Measurements from ENCODE around the gene PTPN1. TPM values are rescaled to one million over a fixed set of nuclear protein-coding genes. Genes with fewer than 3 reads are reported as not detected.
"Not testable (repeated sequence)": the region's sequence is repeated elsewhere in the genome, so short reads cannot be mapped to it uniquely, and the experiment has no call there.

The PTPN1 gene
- total RNA-seq, 8 experiments from 2014 or later: 28.2 to 54.5 (median 31.6) TPM

DNA sequence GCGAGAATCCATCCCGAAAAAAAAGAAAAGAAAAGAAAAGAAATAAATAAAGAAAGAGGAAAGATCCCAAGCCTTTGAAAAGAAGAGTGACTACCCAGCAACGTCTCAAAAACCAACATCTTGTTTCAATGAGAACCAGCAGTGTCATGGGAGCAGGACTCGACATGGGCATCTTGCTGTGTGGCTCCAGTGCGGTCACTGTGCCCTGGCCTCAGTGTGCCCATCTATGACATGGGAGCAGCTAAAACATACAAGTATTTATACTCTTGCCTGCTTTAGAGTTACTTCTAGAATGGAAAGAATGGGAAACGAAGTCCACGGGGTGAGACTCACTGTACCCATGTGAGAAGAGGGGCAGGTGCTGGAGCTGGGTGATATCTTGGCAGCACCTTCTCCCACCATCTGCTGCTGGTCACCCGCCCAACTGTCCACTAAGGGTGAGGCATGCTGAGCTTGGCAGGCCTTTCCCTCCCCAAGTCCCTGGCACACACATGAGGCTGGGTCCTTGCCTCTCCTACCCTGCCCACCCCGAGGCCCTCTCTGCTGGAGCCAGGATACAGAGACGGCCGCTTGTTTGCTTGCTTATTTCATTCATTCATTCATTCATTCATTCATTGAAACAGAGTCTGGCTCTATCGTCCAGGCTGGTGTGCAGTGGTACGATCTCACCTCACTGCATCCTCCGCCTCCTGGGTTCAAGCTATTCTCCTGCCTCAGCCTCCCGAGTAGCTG, 103.4 kb downstream of the PTPN1 start:
- ATAC-seq (replicated peaks in 6 of 8): no peak
- Histone ChIP-seq H3K4me3 (no peak overlapping the region), H3K27ac (no peak overlapping the region), H3K4me1 (replicated peaks in 1 of 2) (no peaks in the 10 kb centered on the region)
- in situ Hi-C loops (cut with MboI; ENCODE audit: low pct_unique_long_range_greater_than_20kb in 2 of 9, low sequenced_read_pairs in 9 of 9, unreplicated experiment in 9 of 9): no loop called here
- WGBS, 10 experiments: 49 to 97% (median 84%) methylated on average over 1 to 8 of the region's 15 CpGs

DNA sequence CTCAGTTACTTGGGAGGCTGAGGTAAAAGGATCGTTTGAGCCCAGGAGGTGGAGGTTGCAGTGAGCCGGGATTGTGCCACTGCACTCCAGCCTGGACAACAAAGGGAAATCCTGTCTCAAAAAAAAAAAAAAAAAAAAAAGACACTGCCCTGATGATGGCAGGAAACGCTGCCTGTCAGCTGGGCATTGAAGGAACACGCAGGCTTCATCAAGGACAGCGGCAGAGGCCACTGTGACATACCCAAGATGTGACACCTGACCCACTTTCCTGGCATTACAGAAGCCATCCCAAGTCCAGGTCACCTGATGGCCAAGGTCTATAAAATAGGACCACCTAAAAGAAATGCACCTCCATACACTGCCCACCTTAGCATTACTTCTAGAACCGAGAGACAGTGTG, 105.2 kb downstream of the PTPN1 start:
- ATAC-seq (replicated peaks in 6 of 8): no peak
- Histone ChIP-seq H3K4me3 (no peak overlapping the region), H3K27ac (no peak overlapping the region), H3K4me1 (replicated peaks in 1 of 2) (no peaks in the 10 kb centered on the region)
- 63 to 100% (median 90%) methylated on average over 1 to 5 of the region's 6 CpGs; no CpG with 5 or more reads in 4 of the 10 experiments for WGBS, 10 experiments
- in situ Hi-C loops (cut with MboI; ENCODE audit: low pct_unique_long_range_greater_than_20kb in 2 of 9, low sequenced_read_pairs in 9 of 9, unreplicated experiment in 9 of 9): no loop called here

DNA sequence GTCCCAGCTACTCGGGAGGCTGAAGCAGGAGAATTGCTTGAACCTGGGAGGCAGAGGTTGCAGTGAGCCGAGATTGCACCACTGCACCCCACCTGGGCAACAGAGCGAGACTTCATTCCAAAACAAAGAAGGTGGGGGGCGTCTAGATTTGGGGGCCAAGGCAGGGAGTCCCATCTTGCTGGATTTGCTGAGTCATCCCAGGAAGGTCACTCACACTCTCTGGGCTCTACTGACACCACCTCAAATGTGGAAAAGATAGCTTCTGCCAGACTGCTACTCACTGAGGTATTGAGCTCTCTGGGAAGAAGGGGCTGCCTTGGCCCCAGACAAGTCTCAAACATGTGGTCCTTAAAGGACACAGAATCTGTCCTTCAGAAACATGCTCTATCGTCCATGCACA, 106.8 kb downstream of the PTPN1 start:
- in situ Hi-C loops (cut with MboI; ENCODE audit: low pct_unique_long_range_greater_than_20kb in 2 of 9, low sequenced_read_pairs in 9 of 9, unreplicated experiment in 9 of 9): no loop called here
- no peak for ATAC-seq (replicated peaks in 6 of 8)
- 67 to 89% (median 83%) methylated on average over 1 to 3 of the region's 5 CpGs; no CpG with 5 or more reads in 5 of the 10 experiments for WGBS, 10 experiments
- no peak overlapping the region for H3K27ac ChIP-seq
- H3K4me3 ChIP-seq: no peak overlapping the region
- H3K4me1 ChIP-seq (replicated peaks in 1 of 2): no peaks in the 10 kb centered on the region

DNA sequence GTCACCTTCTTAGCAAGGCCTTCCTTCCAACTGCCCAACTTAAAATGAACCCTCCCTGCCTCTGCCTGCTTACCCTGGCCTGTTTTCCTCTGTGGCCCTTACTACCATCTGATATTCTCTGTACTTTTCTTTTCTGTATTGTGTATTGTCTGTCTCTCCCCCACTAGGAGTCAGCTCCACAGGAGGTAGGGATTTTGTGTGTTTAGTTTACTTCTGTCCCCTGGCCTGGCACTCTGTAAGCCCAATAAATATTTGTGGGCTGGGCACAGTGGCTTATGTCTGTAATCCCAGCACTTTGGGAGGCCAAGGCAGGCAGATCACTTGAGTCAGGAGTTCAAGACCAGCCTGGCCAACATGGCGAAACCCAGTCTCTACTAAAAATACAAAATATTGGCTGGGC, 108.4 kb downstream of the PTPN1 start:
- 80 to 100% (median 100%) methylated on average over 1 of the region's 1 CpG; no CpG with 5 or more reads in 7 of the 10 experiments for WGBS, 10 experiments
- ATAC-seq (replicated peaks in 6 of 8): no peak
- in situ Hi-C loops (cut with MboI; ENCODE audit: low pct_unique_long_range_greater_than_20kb in 2 of 9, low sequenced_read_pairs in 9 of 9, unreplicated experiment in 9 of 9): no loop called here

DNA sequence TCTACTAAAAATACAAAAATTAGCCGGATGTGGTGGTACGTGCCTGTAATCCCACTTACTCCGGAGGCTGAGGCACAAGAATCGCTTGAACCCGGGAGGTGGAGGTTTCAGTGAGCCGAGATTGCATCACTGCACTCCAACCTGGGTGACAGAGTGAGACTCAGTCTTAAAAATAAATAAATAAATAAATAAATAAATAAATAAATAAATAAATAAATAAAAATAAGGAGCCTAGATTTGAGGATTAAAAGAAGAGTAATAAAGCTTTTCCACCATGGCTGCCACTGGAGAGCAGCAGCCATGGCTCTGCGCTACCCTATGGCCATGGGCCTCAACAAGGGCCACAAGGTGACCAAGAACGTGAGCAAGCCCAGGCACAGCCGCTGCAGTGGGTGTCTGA, 110.3 kb downstream of the PTPN1 start:
- 82 to 100% (median 96%) methylated on average over 1 to 9 of the region's 9 CpGs; no CpG with 5 or more reads in 4 of the 10 experiments for WGBS, 10 experiments
- H3K27ac ChIP-seq; H3K4me3 ChIP-seq; in situ Hi-C loops (cut with MboI; ENCODE audit: low pct_unique_long_range_greater_than_20kb in 2 of 9, low sequenced_read_pairs in 9 of 9, unreplicated experiment in 9 of 9); ATAC-seq (replicated peaks in 6 of 8); H3K4me1 ChIP-seq (replicated peaks in 1 of 2): not testable (repeated sequence)

More for the DNA sequence above, 108.4 kb downstream of the PTPN1 start:
- Histone ChIP-seq H3K27ac (no peak overlapping the region), H3K4me3 (no peak overlapping the region), H3K4me1 (replicated peaks in 1 of 2) (no peaks in the 10 kb centered on the region)

DNA sequence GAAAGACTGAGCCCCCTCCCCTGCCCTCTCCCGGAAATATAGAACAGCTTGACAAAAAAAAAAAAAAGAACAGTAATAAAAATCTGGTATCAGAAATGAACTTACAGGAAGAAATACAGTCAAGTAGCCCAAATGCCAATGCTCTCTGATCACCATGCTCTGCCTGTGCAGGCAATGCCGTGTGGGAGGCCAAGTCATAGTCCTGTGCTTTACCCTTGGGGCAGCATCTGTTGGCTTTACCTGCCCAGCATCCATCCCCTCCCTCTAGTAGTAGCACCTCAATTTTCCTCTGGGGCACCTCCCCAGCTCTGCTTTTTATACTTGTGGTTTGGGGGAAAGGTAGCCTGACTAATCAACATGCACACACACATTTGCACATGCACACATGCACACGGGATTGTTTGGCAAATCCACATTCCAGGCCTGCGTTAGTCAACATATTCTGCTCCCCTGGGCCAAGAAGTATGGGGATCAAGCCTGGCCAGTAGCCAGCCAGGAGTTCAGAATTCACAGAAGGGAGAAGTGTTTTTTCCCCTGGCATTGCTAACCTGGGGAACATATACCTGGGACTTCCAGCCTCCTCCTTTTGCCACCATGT, 111.0 kb downstream of the PTPN1 start:
- H3K4me3 ChIP-seq: no peak overlapping the region
- in situ Hi-C loops (cut with MboI; ENCODE audit: low pct_unique_long_range_greater_than_20kb in 2 of 9, low sequenced_read_pairs in 9 of 9, unreplicated experiment in 9 of 9): no loop called here
- no peak overlapping the region for H3K27ac ChIP-seq
- ATAC-seq (replicated peaks in 6 of 8): peak in 2 of 8 experiments; percentile 59
- 39 to 75% (median 51%) methylated on average over 1 to 3 of the region's 4 CpGs; no CpG with 5 or more reads in 4 of the 10 experiments for WGBS, 10 experiments
- H3K4me1 ChIP-seq (replicated peaks in 1 of 2): peaks cover 0 to 2% of the 10 kb centered on the region in 2 donors

DNA sequence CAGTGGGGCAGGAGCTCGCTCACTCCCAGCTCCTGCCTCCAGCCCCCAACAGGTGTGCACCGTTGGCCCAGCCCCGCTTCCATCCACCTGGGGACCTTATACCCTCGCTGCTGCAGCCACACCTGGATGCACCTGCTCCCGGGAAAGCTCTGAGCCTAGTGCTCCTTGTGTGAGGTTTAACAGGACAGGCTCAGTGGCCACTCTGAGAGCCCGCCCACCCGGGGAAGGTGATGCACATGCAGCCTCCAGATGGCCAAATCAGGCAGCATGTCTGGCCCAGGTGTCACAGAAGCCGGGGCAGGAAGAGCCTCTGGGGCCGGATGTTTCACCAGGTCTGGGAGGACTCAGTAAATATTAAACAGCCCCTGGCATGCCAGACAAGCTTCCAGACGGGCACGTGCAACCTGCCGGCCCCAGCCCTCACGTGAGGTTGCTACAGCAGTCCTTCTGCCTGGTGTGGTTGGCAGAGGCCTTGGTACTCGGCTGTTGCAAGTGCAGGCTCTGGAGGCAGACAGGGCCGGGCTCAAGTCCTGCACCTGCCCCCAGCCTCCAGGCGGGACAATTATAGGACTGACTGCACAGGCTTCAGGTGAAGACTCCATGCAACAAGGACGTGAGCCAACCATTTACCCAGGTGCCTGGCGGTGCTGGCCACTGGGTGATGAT, 114.3 kb downstream of the PTPN1 start:
- in situ Hi-C loops (cut with MboI; ENCODE audit: low pct_unique_long_range_greater_than_20kb in 2 of 9, low sequenced_read_pairs in 9 of 9, unreplicated experiment in 9 of 9): no loop called here
- H3K4me1 ChIP-seq (replicated peaks in 1 of 2): peaks cover 14 to 20% of the 10 kb centered on the region in 2 donors
- ATAC-seq (replicated peaks in 6 of 8): no peak
- 46 to 94% (median 77%) methylated on average over 1 to 8 of the region's 18 CpGs; no CpG with 5 or more reads in 4 of the 10 experiments for WGBS, 10 experiments
- no peak overlapping the region for H3K4me3 ChIP-seq
- no peak overlapping the region for H3K27ac ChIP-seq

DNA sequence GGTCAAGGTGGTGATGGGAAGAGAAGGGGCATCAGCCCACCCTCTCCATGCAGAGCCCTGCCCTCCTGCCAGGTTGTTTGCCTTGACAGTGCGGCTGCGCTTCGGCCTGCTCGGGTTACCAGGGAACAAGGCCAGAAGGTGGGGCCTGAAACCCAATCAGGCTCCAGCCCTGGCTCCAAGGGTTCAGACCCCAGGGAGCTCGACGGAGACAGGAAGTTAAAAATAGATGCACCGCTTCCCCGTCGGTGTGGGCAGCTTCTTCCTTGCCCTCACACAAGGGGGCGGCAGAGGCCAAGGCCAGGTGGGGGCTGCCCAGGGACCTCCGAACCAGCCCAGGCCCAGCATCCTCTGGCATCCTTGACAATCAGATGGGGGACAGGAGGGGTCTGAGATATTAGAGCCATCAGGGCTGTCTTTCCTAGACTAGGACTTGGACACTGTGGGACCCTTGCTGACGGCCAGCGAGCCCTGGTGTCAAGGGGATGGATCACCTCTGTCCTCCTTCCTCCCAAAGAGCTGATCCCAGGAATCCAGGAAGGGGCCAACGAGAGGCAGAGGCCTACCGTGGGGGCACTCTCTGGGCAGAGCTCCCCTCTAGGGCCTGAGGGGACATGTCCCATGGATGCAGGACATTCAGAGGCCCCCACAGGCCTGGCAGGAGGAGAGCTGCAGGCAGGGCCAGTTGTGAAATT, 115.9 kb downstream of the PTPN1 start:
- Histone ChIP-seq H3K4me1 (replicated peaks in 1 of 2) (peaks cover 14 to 20% of the 10 kb centered on the region in 2 donors), H3K4me3 (no peak overlapping the region), H3K27ac (no peak overlapping the region)
- peak in 3 of 8 experiments; percentile 31 to 89 (median 56) for ATAC-seq (replicated peaks in 6 of 8)
- 45 to 100% (median 75%) methylated on average over 1 to 11 of the region's 15 CpGs; no CpG with 5 or more reads in 4 of the 10 experiments for WGBS, 10 experiments
- in situ Hi-C loops (cut with MboI; ENCODE audit: low pct_unique_long_range_greater_than_20kb in 2 of 9, low sequenced_read_pairs in 9 of 9, unreplicated experiment in 9 of 9): no loop called here

DNA sequence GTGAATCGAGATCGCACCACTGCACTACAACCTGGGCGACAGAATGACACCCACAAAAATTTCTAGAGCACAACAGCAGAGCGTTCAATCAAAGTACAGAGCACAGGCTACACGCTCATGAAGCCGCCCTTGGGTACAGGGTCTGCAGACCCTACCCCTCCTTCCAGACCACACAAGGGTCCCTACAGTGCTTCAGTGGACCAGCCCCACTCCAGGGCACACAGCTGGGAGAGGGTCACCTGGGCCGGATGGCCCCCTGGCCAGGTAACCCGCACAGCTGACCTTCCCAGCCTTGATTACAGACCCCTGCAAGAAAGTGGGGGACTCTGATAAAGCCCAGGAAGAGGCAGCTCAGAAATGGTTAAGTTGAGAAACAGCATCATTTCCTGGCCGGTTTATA, 117.6 kb downstream of the PTPN1 start:
- H3K27ac ChIP-seq: peak overlapping the region in 1 of 2 donors; percentile 18
- in situ Hi-C loops (cut with MboI; ENCODE audit: low pct_unique_long_range_greater_than_20kb in 2 of 9, low sequenced_read_pairs in 9 of 9, unreplicated experiment in 9 of 9): no loop called here
- no peak overlapping the region for H3K4me3 ChIP-seq
- H3K4me1 ChIP-seq (replicated peaks in 1 of 2): peaks cover 14 to 20% of the 10 kb centered on the region in 2 donors
- no peak for ATAC-seq (replicated peaks in 6 of 8)
- 79 to 100% (median 100%) methylated on average over 1 to 5 of the region's 9 CpGs; no CpG with 5 or more reads in 3 of the 10 experiments for WGBS, 10 experiments

DNA sequence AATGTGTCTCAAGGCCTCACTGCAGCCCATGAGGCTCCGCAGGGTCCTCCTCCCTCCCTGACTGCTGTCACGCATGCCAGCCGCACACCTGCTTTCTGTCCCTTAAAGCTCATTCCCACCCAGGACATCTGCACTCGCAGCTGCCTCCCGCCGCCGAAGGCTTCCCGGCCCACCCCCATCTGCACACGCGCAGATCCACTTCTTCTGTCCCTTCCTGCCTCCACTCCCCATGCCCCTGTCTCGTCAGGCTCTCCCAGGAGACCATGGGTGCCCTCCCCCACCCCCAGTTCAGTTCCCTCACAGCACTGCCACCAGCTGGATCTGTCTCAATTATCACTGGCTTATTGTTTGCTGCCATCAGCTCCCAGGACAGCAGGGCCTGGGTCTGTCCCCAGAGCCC, 118.1 kb downstream of the PTPN1 start:
- Histone ChIP-seq H3K4me3 (no peak overlapping the region), H3K4me1 (replicated peaks in 1 of 2) (peaks cover 14 to 20% of the 10 kb centered on the region in 2 donors), H3K27ac (peak overlapping the region; percentile 7 to 18)
- peak in 5 of 8 experiments; percentile 85 to 87 (median 86) for ATAC-seq (replicated peaks in 6 of 8)
- in situ Hi-C loops (cut with MboI; ENCODE audit: low pct_unique_long_range_greater_than_20kb in 2 of 9, low sequenced_read_pairs in 9 of 9, unreplicated experiment in 9 of 9): no loop called here
- 40 to 100% methylated on average over 1 of the region's 11 CpGs; no CpG with 5 or more reads in 8 of the 10 experiments for WGBS, 10 experiments

DNA sequence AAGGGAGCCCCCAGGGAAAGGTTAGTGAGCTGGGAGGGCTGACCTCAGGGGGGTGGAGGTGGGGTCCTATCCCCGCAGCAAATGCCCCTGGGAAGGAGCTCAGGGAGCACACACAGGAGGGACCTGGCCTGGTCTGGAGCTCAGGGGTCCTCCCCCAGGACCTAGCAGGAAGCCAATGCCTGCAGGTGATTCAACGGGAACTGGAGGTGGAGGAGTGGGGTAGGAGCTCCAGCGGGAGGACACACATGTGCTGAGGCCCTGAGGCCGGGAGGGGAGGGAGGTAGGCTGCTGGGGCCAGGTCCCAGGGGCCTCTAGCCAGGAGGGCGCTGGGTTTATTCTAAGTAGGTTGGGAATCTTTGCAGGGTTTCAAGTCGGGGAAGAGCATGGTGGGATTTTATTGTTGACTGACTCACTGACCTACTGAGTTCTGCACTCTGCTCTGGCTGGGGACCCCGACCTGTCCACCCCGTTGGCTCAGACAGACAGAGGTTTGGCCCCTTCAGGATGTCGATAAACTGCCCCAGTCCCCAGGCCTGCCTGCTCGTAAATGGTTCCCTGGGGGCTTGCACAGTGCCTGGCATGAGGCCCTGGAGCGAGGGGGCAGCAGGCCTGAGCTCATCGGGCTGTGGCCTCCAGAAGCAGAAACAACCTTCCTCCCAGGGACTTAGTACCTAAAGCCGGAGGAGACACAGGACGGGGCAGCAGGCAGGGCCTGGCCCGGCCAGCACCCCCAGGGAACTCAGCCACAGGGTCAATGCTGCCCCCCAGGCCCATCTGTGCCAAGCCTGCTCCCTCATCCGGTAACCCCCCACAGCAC, 118.9 kb downstream of the PTPN1 start:
- no peak overlapping the region for H3K4me3 ChIP-seq
- ATAC-seq (replicated peaks in 6 of 8): peak in 6 of 8 experiments; percentile 7 to 37 (median 32)
- H3K27ac ChIP-seq: peak overlapping the region; percentile 7 to 18
- 68 to 100% (median 86%) methylated on average over 1 to 4 of the region's 16 CpGs; no CpG with 5 or more reads in 4 of the 10 experiments for WGBS, 10 experiments
- in situ Hi-C loops (cut with MboI; ENCODE audit: low pct_unique_long_range_greater_than_20kb in 2 of 9, low sequenced_read_pairs in 9 of 9, unreplicated experiment in 9 of 9): no loop called here
- peaks cover 14 to 20% of the 10 kb centered on the region in 2 donors for H3K4me1 ChIP-seq (replicated peaks in 1 of 2)

DNA sequence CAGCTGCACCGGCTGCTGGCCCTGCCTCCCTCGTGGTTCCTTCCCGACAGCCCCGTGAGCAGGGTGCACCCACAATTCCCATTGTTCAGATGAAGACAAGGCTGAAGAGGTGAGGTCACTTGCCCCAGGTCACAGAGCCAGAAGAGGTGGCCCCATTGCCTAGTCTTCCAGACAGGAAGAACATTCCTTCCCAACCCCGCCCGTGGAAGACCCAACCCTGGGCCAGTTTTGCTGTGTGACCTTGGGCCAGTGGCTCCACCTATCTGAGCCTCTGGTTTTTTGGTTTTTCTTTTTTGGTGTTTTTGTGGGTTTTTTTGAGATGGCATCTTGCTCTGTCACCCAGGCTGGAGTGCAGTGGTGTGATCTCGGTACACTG, 119.5 kb downstream of the PTPN1 start:
- in situ Hi-C loops (cut with MboI; ENCODE audit: low pct_unique_long_range_greater_than_20kb in 2 of 9, low sequenced_read_pairs in 9 of 9, unreplicated experiment in 9 of 9): no loop called here
- WGBS, 10 experiments: 83 to 100% (median 96%) methylated on average over 1 to 2 of the region's 7 CpGs; no CpG with 5 or more reads in 6 of the 10 experiments
- H3K4me1 ChIP-seq (replicated peaks in 1 of 2): peaks cover 14 to 20% of the 10 kb centered on the region in 2 donors

More for the DNA sequence above, 119.5 kb downstream of the PTPN1 start:
- no peak for ATAC-seq (replicated peaks in 6 of 8)
- no peak overlapping the region for H3K4me3 ChIP-seq
- no peak overlapping the region for H3K27ac ChIP-seq
